Measurements from ENCODE around the gene GPD1L. TPM values are rescaled to one million over a fixed set of nuclear protein-coding genes. Genes with fewer than 3 reads are reported as not detected.
"Not testable (repeated sequence)": the region's sequence is repeated elsewhere in the genome, so short reads cannot be mapped to it uniquely, and the experiment has no call there.

GPD1L gene
- total and polyA plus RNA-seq, 4 experiments from 2014 or later: 20.6 to 32.5 (median 23.5) TPM

- ChIA-PET POLR2A (ENCODE audit: partially characterized antibody) (interaction anchor here (1.0 to 2.7 kb wide), 6 partner anchors 7 to 581 kb away, joined by 3 to 34 read pairs (median 6); partner anchors contain the start of genes GPD1L and STT3B), CTCF (ENCODE audit: partially characterized antibody) (interaction anchor here (1.1 to 2.0 kb wide), 3 partner anchors 8 to 31 kb away, joined by 4 to 10 read pairs (median 7); partner anchors contain the start of gene GPD1L)
- Histone ChIP-seq H3K9me3 (ENCODE audit: control insufficient read depth in 1 of 2, low read length in 2 of 2) (no peaks in the 10 kb centered on the region), H3K36me3 (ENCODE audit: insufficient read depth, low read length) (no peaks in the 10 kb centered on the region), H3K27ac (ENCODE audit: low read depth, low read length) (peak overlapping the region; percentile 57), H3K27me3 (ENCODE audit: insufficient read depth, low read length) (no peaks in the 10 kb centered on the region), H3K4me3 (ENCODE audit: low read length in 2 of 2) (peak overlapping the region in 1 of 2 donors; percentile 32), H3K4me1 (ENCODE audit: insufficient read depth, low read length) (peaks cover 66% of the 10 kb centered on the region)
- Mint-ChIP-seq H3K9me3 (peaks cover 0 to 7% (median 5%) of the 10 kb centered on the region in 8 donors), H3K27me3 (no peaks in the 10 kb centered on the region), H3K4me3 (peak overlapping the region in 6 of 8 donors; percentile 84 to 92 (median 87)), H3K36me3 (peaks cover 5 to 10% of the 10 kb centered on the region in 2 donors), H3K4me1 (peaks cover 50 to 89% (median 68%) of the 10 kb centered on the region in 4 donors), H3K27ac (peak overlapping the region; percentile 94 to 99 (median 95))
- DNase-seq: no peak
- intact Hi-C loops (cut with micrococcal nuclease): no loop called here
These were observed 7.1 kb downstream of the GPD1L start for GRCh38 chr3:32113566-32113965.

GRCh38 chr3:32113981-32114545 lies 7.6 kb downstream of the GPD1L start:
- H3K4me1 Mint-ChIP-seq: peaks cover 52 to 90% (median 70%) of the 10 kb centered on the region in 4 donors
- H3K27ac Mint-ChIP-seq: peak overlapping the region; percentile 94 to 99 (median 95)
- no peaks in the 10 kb centered on the region for H3K27me3 ChIP-seq (ENCODE audit: insufficient read depth, low read length)
- H3K4me3 Mint-ChIP-seq: peak overlapping the region; percentile 84 to 92 (median 87)
- peak in 1 of 5 donors; percentile 46 for DNase-seq
- intact Hi-C loops (cut with micrococcal nuclease): loop anchor here (1.0 to 2.0 kb wide), 3 partner anchors 8 to 581 kb away; partner anchors contain the start of genes GPD1L and STT3B
- peaks cover 5 to 10% of the 10 kb centered on the region in 2 donors for H3K36me3 Mint-ChIP-seq
- peak overlapping the region; percentile 17 to 32 for H3K4me3 ChIP-seq (ENCODE audit: low read length in 2 of 2)
- no peaks in the 10 kb centered on the region for H3K27me3 Mint-ChIP-seq
- POLR2A ChIA-PET (ENCODE audit: partially characterized antibody): interaction anchor here (1.0 to 2.7 kb wide), 7 partner anchors 8 to 581 kb away, joined by 3 to 34 read pairs (median 4); partner anchors contain the start of genes GPD1L and STT3B
- CTCF ChIA-PET (ENCODE audit: partially characterized antibody): interaction anchor here (0.7 to 2.0 kb wide), 5 partner anchors 8 to 90 kb away, joined by 3 to 10 read pairs (median 4); partner anchors contain the start of gene GPD1L
- H3K27ac ChIP-seq (ENCODE audit: low read depth, low read length): peak overlapping the region; percentile 57
- H3K9me3 Mint-ChIP-seq: peaks cover 0 to 7% (median 5%) of the 10 kb centered on the region in 8 donors
- H3K36me3 ChIP-seq (ENCODE audit: insufficient read depth, low read length): no peaks in the 10 kb centered on the region
- H3K4me1 ChIP-seq (ENCODE audit: insufficient read depth, low read length): peaks cover 69% of the 10 kb centered on the region
- H3K9me3 ChIP-seq (ENCODE audit: control insufficient read depth in 1 of 2, low read length in 2 of 2): no peaks in the 10 kb centered on the region

DNA sequence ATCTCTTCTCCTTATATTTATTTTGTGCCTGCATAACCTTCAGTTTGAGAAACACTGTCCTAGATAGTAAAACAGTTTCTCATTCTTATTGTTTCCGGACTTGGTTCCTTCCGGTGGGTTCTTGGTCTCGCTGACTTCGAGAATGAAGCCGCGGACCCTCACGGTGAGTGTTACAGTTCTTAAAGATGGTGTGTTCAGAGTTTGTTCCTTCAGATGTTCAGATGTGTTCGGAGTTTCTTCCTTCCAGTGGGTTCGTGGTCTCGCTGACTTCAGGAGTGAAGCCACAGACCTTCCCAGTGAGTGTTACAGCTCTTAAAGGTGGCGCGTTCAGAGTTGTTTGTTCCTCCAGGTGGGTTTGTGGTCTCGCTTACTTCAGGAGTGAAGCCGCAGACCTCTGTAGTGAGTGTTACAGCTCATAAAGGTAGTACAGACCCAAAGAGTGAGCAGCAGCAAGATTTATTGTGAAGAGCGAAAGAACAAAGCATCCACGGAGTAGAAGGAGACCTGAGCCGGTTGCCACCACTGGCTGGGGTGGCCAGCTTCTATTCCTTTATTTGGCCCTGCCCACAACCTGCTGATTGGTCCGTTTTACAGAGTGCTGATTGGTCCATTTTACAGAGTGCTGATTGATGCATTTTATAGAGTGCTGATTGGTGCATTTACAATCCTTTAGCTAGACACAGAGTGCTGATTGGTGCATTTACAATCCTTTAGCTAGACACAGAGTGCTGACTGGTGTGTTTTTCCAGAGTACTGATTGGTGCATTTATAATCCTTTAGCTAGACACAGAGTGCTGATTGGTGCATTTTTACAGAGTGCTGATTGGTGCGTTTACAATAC lies 8.3 kb downstream of the GPD1L start:
- intact Hi-C loops (cut with micrococcal nuclease): loop anchor here (1.0 to 2.0 kb wide), 3 partner anchors 8 to 582 kb away; partner anchors contain the start of genes GPD1L and STT3B
- H3K9me3 ChIP-seq (ENCODE audit: control insufficient read depth in 1 of 2, low read length in 2 of 2); H3K36me3 Mint-ChIP-seq; H3K27me3 Mint-ChIP-seq; H3K27me3 ChIP-seq (ENCODE audit: insufficient read depth, low read length); H3K9me3 Mint-ChIP-seq; H3K36me3 ChIP-seq (ENCODE audit: insufficient read depth, low read length): not testable (repeated sequence)
- Mint-ChIP-seq H3K27ac (peak overlapping the region; percentile 94 to 99 (median 95)), H3K4me3 (peak overlapping the region; percentile 84 to 92 (median 87)), H3K4me1 (peaks cover 54 to 90% (median 71%) of the 10 kb centered on the region in 4 donors)
- Histone ChIP-seq H3K4me1 (ENCODE audit: insufficient read depth, low read length) (peaks cover 72% of the 10 kb centered on the region), H3K27ac (ENCODE audit: low read depth, low read length) (peak overlapping the region; percentile 57), H3K4me3 (ENCODE audit: low read length in 2 of 2) (peak overlapping the region; percentile 17 to 32)
- ChIA-PET POLR2A (ENCODE audit: partially characterized antibody) (interaction anchor here (0.6 to 2.7 kb wide), 10 partner anchors 9 to 1846 kb away, joined by 3 to 34 read pairs (median 4); partner anchors contain the start of genes CNOT10, GPD1L and STT3B), CTCF (ENCODE audit: partially characterized antibody) (interaction anchor here (0.7 to 2.0 kb wide), 3 partner anchors 9 to 91 kb away, joined by 3 to 10 read pairs (median 3); partner anchors contain the start of gene GPD1L)
- DNase-seq: peak; percentile 82 to 88 (median 84)

- Mint-ChIP-seq H3K4me1 (peaks cover 46 to 78% (median 62%) of the 10 kb centered on the region in 4 donors), H3K27ac (peak overlapping the region in 1 of 7 donors; percentile 5), H3K36me3 (peaks cover 0 to 10% of the 10 kb centered on the region in 2 donors), H3K9me3 (peaks cover 0 to 7% (median 5%) of the 10 kb centered on the region in 8 donors), H3K27me3 (no peaks in the 10 kb centered on the region), H3K4me3 (no peak overlapping the region)
- intact Hi-C loops (cut with micrococcal nuclease): no loop called here
- no peak overlapping the region for H3K4me3 ChIP-seq (ENCODE audit: low read length in 2 of 2)
- no peak for DNase-seq
- H3K36me3 ChIP-seq (ENCODE audit: insufficient read depth, low read length): no peaks in the 10 kb centered on the region
- H3K27me3 ChIP-seq (ENCODE audit: insufficient read depth, low read length): no peaks in the 10 kb centered on the region
- CTCF ChIA-PET (ENCODE audit: partially characterized antibody): interaction anchor here (1.4 kb wide), 1 partner anchor 27 kb away, joined by 5 read pairs; no protein-coding TSS in a partner anchor
- POLR2A ChIA-PET (ENCODE audit: partially characterized antibody): interaction anchor here (1.7 kb wide), 1 partner anchor 11 kb away, joined by 4 read pairs; the partner anchor contains the start of gene GPD1L
- no peaks in the 10 kb centered on the region for H3K9me3 ChIP-seq (ENCODE audit: control insufficient read depth in 1 of 2, low read length in 2 of 2)
- H3K4me1 ChIP-seq (ENCODE audit: insufficient read depth, low read length): peaks cover 61% of the 10 kb centered on the region
- H3K27ac ChIP-seq (ENCODE audit: low read depth, low read length): no peak overlapping the region
These were observed 10.9 kb downstream of the GPD1L start for GRCh38 chr3:32117320-32117719.

DNA sequence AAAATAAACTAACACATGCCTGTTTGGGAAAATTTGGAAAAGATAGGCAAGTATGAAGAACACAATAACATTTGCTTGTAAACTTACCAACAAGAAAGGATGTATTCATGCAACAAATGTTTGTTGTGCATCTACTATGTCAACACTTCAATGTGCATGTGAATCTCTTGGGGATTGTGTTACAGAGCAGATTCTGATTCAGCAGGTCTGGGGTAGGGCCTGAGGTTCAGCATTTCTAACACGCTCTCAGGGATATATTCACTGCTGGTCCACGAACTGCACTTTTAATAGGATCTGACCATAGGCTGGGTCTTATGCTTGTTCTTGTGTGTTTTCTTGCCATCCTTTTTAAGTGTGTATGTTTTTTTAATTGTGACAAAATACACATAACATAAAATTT lies 11.8 kb downstream of the GPD1L start:
- ChIA-PET CTCF (ENCODE audit: partially characterized antibody) (no interaction called here), POLR2A (ENCODE audit: partially characterized antibody) (no interaction called here)
- peak overlapping the region in 1 of 8 donors; percentile 26 for H3K4me3 Mint-ChIP-seq
- H3K36me3 Mint-ChIP-seq: peaks cover 4 to 10% of the 10 kb centered on the region in 2 donors
- Histone ChIP-seq H3K36me3 (ENCODE audit: insufficient read depth, low read length) (no peaks in the 10 kb centered on the region), H3K4me3 (ENCODE audit: low read length in 2 of 2) (no peak overlapping the region), H3K4me1 (ENCODE audit: insufficient read depth, low read length) (peaks cover 54% of the 10 kb centered on the region), H3K27ac (ENCODE audit: low read depth, low read length) (no peak overlapping the region), H3K9me3 (ENCODE audit: control insufficient read depth in 1 of 2, low read length in 2 of 2) (no peaks in the 10 kb centered on the region), H3K27me3 (ENCODE audit: insufficient read depth, low read length) (no peaks in the 10 kb centered on the region)
- H3K4me1 Mint-ChIP-seq: peaks cover 45 to 72% (median 57%) of the 10 kb centered on the region in 4 donors
- no peak overlapping the region for H3K27ac Mint-ChIP-seq
- H3K9me3 Mint-ChIP-seq: peaks cover 0 to 7% (median 5%) of the 10 kb centered on the region in 8 donors
- no peak for DNase-seq
- intact Hi-C loops (cut with micrococcal nuclease): no loop called here
- no peaks in the 10 kb centered on the region for H3K27me3 Mint-ChIP-seq

GRCh38 chr3:32120471-32120870 lies 14.1 kb downstream of the GPD1L start:
- H3K4me3 ChIP-seq (ENCODE audit: low read length in 2 of 2): no peak overlapping the region
- H3K9me3 Mint-ChIP-seq: no peaks in the 10 kb centered on the region
- no peaks in the 10 kb centered on the region for H3K27me3 Mint-ChIP-seq
- peaks cover 34 to 58% (median 43%) of the 10 kb centered on the region in 4 donors for H3K4me1 Mint-ChIP-seq
- H3K4me3 Mint-ChIP-seq: no peak overlapping the region
- no peaks in the 10 kb centered on the region for H3K36me3 ChIP-seq (ENCODE audit: insufficient read depth, low read length)
- DNase-seq: no peak
- intact Hi-C loops (cut with micrococcal nuclease): loop anchor here (2.0 kb wide), 1 partner anchor 14 kb away; the partner anchor contains the start of gene GPD1L
- H3K4me1 ChIP-seq (ENCODE audit: insufficient read depth, low read length): peaks cover 38% of the 10 kb centered on the region
- no peak overlapping the region for H3K27ac Mint-ChIP-seq
- ChIA-PET CTCF (ENCODE audit: partially characterized antibody) (no interaction called here), POLR2A (ENCODE audit: partially characterized antibody) (no interaction called here)
- H3K36me3 Mint-ChIP-seq: peaks cover 3 to 9% of the 10 kb centered on the region in 2 donors
- H3K9me3 ChIP-seq (ENCODE audit: control insufficient read depth in 1 of 2, low read length in 2 of 2): no peaks in the 10 kb centered on the region
- H3K27me3 ChIP-seq (ENCODE audit: insufficient read depth, low read length): no peaks in the 10 kb centered on the region
- H3K27ac ChIP-seq (ENCODE audit: low read depth, low read length): no peak overlapping the region

Data from CD4-positive, alpha-beta memory T cell (primary cell).